WTC11 (cell line): Measurements from ENCODE around the gene NAT9. TPM values are rescaled to one million over a fixed set of nuclear protein-coding genes. Genes with fewer than 3 reads are reported as not detected.

Experiments used
- ATAC-seq: fragments of 200-7000 bp; cut with Tn5 transposase; 2 replicates; pipeline ENCODE4 v1.10.0; 2021; ENCODE audit warnings: mild to moderate bottlenecking, moderate library complexity
- CTCF ChIA-PET: fragments of 300-600 bp; sonication (Branson Sonifier 250); formaldehyde crosslinking; loops from one replicate; lab custom pipeline; 2021; ENCODE audit warnings: antibody characterized with exemption; lab: Charles Lee
- POLR2A ChIA-PET: fragments of 350-600 bp; sonication (Branson Sonifier 250); formaldehyde crosslinking; loops from one replicate; lab custom pipeline; 2021; ENCODE audit warnings: antibody characterized with exemption; lab: Charles Lee
- DNase-seq: peaks from one replicate; pipeline ENCODE4 v3.0.0; 2021; ENCODE audit warnings: low spot score
- H3K27ac Mint-ChIP-seq: 2 replicates; pipeline ENCODE4 v1.8.0; 2021; ENCODE audit warnings: mixed read lengths
- H3K27me3 Mint-ChIP-seq: 2 replicates; pipeline ENCODE4 v1.8.0; 2021; ENCODE audit warnings: low read depth, mild to moderate bottlenecking, moderate library complexity, mixed read lengths
- H3K36me3 Mint-ChIP-seq: 2 replicates; pipeline ENCODE4 v1.8.0; 2021; ENCODE audit warnings: mixed read lengths
- H3K4me1 Mint-ChIP-seq: 2 replicates; pipeline ENCODE4 v1.8.0; 2022; ENCODE audit warnings: mixed read lengths
- H3K4me3 Mint-ChIP-seq: 2 replicates; pipeline ENCODE4 v1.8.0; 2021; ENCODE audit warnings: mild to moderate bottlenecking, moderate library complexity, mixed read lengths
- H3K9me3 Mint-ChIP-seq: 2 replicates; pipeline ENCODE4 v1.8.0; 2021; ENCODE audit warnings: mixed read lengths
- CREM ChIP-seq: sonication (generic); formaldehyde crosslinking; IDR thresholded peaks from 2 replicates; pipeline ENCODE4 v1.8.1; 2022; ENCODE audit warnings: mild to moderate bottlenecking, missing genetic modification reagents, moderate library complexity
- ETV6 ChIP-seq: sonication (generic); formaldehyde crosslinking; IDR thresholded peaks from 2 replicates; pipeline ENCODE4 v1.8.1; 2022; ENCODE audit warnings: mild to moderate bottlenecking, missing genetic modification reagents
- GRHL2 ChIP-seq: fragments of 250-450 bp; sonication (Bioruptor Pico); IDR thresholded peaks from 2 replicates; pipeline ENCODE4 v1.8.0; 2022; ENCODE audit warnings: mild to moderate bottlenecking, moderate library complexity; ENCODE audit not compliant: insufficient replicate concordance, severe bottlenecking
- NFATC4 ChIP-seq: fragments of 250-450 bp; sonication (Bioruptor Pico); IDR thresholded peaks from 2 replicates; pipeline ENCODE4 v1.9.0; 2021; ENCODE audit warnings: mild to moderate bottlenecking
- NFE2L1 ChIP-seq: sonication (generic); formaldehyde crosslinking; IDR thresholded peaks from 2 replicates; pipeline ENCODE4 v1.8.1; 2023; ENCODE audit warnings: missing genetic modification reagents
- RELA ChIP-seq: sonication (generic); formaldehyde crosslinking; IDR thresholded peaks from 2 replicates; pipeline ENCODE4 v1.8.1; 2022; ENCODE audit warnings: missing genetic modification reagents, mild to moderate bottlenecking, borderline replicate concordance
- SMAD3 ChIP-seq: sonication (generic); formaldehyde crosslinking; IDR thresholded peaks from 2 replicates; pipeline ENCODE4 v1.8.0; 2022; ENCODE audit warnings: missing genetic modification reagents, mild to moderate bottlenecking, borderline replicate concordance
- SP1 ChIP-seq: sonication (generic); formaldehyde crosslinking; conservative IDR thresholded peaks from 2 replicates; pipeline ENCODE4 v1.8.1; 2022; ENCODE audit warnings: missing genetic modification reagents
- TCF7 ChIP-seq: sonication (generic); formaldehyde crosslinking; IDR thresholded peaks from 2 replicates; pipeline ENCODE4 v1.8.0; 2022; ENCODE audit warnings: mild to moderate bottlenecking, low read depth, missing genetic modification reagents, moderate library complexity
- ZBTB21 ChIP-seq: sonication (generic); formaldehyde crosslinking; IDR thresholded peaks from 2 replicates; pipeline ENCODE4 v1.8.1; 2023; ENCODE audit warnings: mild to moderate bottlenecking, missing genetic modification reagents, borderline replicate concordance
- ZNF121 ChIP-seq: sonication (generic); formaldehyde crosslinking; IDR thresholded peaks from 2 replicates; pipeline ENCODE4 v1.8.0; 2023; ENCODE audit warnings: missing genetic modification reagents
- ZNF232 ChIP-seq: sonication (generic); formaldehyde crosslinking; IDR thresholded peaks from 2 replicates; pipeline ENCODE4 v1.8.0; 2022; ENCODE audit warnings: mild to moderate bottlenecking, missing genetic modification reagents
- ZNF263 ChIP-seq: sonication (generic); formaldehyde crosslinking; IDR thresholded peaks from 2 replicates; pipeline ENCODE4 v1.8.1; 2022; ENCODE audit warnings: low read depth, mild to moderate bottlenecking, moderate library complexity, missing genetic modification reagents
- ZNF416 ChIP-seq: fragments of 250-450 bp; sonication (Bioruptor Pico); IDR thresholded peaks from 2 replicates; pipeline ENCODE4 v1.9.0; 2021; ENCODE audit warnings: mild to moderate bottlenecking, inconsistent platforms
- ZNF423 ChIP-seq: fragments of 250-450 bp; sonication (Bioruptor Pico); IDR thresholded peaks from 2 replicates; pipeline ENCODE4 v2.1.2; 2022; ENCODE audit warnings: mild to moderate bottlenecking, moderate library complexity
- total RNA-seq: library from RNA; stranded (reverse); gene quantifications from 3 replicates; pipeline ENCODE4 v1.2.3, GENCODE V29; 2021
- TF ChIP-seq, protein P1 (sequence below): sonication (generic); formaldehyde crosslinking; IDR thresholded peaks from 2 replicates; pipeline ENCODE4 v1.8.1; 2022; ENCODE audit warnings: mild to moderate bottlenecking, missing genetic modification reagents, moderate library complexity, borderline replicate concordance
- TF ChIP-seq, protein P2 (sequence below): sonication (generic); formaldehyde crosslinking; IDR thresholded peaks from 2 replicates; pipeline ENCODE4 v1.8.0; 2023; ENCODE audit warnings: missing genetic modification reagents, mild to moderate bottlenecking, borderline replicate concordance
- TF ChIP-seq, protein P3 (sequence below): sonication (generic); formaldehyde crosslinking; IDR thresholded peaks from 2 replicates; pipeline ENCODE4 v1.8.0; 2022; ENCODE audit warnings: mild to moderate bottlenecking, missing genetic modification reagents
- TF ChIP-seq, protein P4 (sequence below): sonication (generic); formaldehyde crosslinking; IDR thresholded peaks from 2 replicates; pipeline ENCODE4 v1.8.1; 2023; ENCODE audit warnings: mild to moderate bottlenecking, missing genetic modification reagents, moderate library complexity
- TF ChIP-seq, protein P5 (sequence below): fragments of 250-450 bp; sonication (Bioruptor Pico); IDR thresholded peaks from 2 replicates; pipeline ENCODE4 v1.9.0; 2021; ENCODE audit warnings: mild to moderate bottlenecking

NAT9 gene
- total RNA-seq, 1 experiment from 2014 or later: 67.1 TPM

DNA sequence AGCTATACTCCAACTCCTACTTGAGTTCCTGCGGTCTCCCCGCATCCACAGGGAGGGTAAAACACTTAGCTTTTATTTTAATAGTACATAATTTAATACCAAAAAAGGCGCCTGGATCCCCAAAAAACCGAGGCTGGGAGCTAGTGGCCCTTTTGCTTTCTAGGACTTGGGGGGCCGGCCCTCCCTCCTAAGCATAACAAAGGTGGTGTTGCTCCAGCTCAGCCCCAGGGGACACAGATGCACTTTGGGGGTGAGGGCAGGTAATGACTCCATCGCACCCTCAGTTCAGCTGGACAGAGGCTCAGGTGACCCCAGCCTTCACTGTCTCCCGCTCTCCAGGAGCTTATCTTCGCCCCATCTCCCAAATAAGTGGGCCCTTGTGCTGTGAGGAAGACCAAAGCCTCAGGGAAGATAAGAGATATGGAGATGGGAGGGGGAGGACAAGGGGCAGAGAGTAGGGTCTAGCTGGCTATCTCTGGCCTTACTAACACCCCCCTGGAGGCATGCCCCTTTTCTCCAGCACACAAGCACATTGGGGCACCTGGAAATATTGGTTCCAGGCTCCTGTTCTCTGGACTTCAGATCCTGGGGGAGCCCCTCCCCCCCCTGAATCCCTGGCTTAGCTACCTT, 30.5 kb downstream of the NAT9 start:
- Mint-ChIP-seq H3K36me3 (no peaks in the 10 kb centered on the region), H3K27ac (no peak overlapping the region), H3K4me1 (peaks cover 55% of the 10 kb centered on the region), H3K4me3 (peak overlapping the region; percentile 63), H3K27me3 (peaks cover 3% of the 10 kb centered on the region; the same call in 1 of the 2 replicates), H3K9me3 (peaks cover 7% of the 10 kb centered on the region; the same call in 1 of the 2 replicates)
- no peak for ATAC-seq
- POLR2A ChIA-PET: interaction anchor here (0.8 to 3.0 kb wide), 8 partner anchors 9 to 88 kb away, joined by 3 to 14 read pairs (median 5); partner anchors contain the start of genes NAT9 and RAB37
- TF ChIP-seq ETV6 (CRISPR knock-in tag): no peak
- no peak for TF ChIP-seq NFATC4 (CRISPR knock-in tag)
- TF ChIP-seq GRHL2: no peak
- TF ChIP-seq, protein P1, sequence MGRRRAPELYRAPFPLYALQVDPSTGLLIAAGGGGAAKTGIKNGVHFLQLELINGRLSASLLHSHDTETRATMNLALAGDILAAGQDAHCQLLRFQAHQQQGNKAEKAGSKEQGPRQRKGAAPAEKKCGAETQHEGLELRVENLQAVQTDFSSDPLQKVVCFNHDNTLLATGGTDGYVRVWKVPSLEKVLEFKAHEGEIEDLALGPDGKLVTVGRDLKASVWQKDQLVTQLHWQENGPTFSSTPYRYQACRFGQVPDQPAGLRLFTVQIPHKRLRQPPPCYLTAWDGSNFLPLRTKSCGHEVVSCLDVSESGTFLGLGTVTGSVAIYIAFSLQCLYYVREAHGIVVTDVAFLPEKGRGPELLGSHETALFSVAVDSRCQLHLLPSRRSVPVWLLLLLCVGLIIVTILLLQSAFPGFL (CRISPR knock-in tag): no peak
- TF ChIP-seq CREM (CRISPR knock-in tag): no peak
- TF ChIP-seq, protein P2, sequence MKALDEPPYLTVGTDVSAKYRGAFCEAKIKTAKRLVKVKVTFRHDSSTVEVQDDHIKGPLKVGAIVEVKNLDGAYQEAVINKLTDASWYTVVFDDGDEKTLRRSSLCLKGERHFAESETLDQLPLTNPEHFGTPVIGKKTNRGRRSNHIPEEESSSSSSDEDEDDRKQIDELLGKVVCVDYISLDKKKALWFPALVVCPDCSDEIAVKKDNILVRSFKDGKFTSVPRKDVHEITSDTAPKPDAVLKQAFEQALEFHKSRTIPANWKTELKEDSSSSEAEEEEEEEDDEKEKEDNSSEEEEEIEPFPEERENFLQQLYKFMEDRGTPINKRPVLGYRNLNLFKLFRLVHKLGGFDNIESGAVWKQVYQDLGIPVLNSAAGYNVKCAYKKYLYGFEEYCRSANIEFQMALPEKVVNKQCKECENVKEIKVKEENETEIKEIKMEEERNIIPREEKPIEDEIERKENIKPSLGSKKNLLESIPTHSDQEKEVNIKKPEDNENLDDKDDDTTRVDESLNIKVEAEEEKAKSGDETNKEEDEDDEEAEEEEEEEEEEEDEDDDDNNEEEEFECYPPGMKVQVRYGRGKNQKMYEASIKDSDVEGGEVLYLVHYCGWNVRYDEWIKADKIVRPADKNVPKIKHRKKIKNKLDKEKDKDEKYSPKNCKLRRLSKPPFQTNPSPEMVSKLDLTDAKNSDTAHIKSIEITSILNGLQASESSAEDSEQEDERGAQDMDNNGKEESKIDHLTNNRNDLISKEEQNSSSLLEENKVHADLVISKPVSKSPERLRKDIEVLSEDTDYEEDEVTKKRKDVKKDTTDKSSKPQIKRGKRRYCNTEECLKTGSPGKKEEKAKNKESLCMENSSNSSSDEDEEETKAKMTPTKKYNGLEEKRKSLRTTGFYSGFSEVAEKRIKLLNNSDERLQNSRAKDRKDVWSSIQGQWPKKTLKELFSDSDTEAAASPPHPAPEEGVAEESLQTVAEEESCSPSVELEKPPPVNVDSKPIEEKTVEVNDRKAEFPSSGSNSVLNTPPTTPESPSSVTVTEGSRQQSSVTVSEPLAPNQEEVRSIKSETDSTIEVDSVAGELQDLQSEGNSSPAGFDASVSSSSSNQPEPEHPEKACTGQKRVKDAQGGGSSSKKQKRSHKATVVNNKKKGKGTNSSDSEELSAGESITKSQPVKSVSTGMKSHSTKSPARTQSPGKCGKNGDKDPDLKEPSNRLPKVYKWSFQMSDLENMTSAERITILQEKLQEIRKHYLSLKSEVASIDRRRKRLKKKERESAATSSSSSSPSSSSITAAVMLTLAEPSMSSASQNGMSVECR (CRISPR knock-in tag): no peak
- TF ChIP-seq SMAD3: no peak
- TF ChIP-seq, protein P3, sequence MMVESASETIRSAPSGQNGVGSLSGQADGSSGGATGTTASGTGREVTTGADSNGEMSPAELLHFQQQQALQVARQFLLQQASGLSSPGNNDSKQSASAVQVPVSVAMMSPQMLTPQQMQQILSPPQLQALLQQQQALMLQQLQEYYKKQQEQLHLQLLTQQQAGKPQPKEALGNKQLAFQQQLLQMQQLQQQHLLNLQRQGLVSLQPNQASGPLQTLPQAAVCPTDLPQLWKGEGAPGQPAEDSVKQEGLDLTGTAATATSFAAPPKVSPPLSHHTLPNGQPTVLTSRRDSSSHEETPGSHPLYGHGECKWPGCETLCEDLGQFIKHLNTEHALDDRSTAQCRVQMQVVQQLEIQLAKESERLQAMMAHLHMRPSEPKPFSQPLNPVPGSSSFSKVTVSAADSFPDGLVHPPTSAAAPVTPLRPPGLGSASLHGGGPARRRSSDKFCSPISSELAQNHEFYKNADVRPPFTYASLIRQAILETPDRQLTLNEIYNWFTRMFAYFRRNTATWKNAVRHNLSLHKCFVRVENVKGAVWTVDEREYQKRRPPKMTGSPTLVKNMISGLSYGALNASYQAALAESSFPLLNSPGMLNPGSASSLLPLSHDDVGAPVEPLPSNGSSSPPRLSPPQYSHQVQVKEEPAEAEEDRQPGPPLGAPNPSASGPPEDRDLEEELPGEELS (CRISPR knock-in tag): no peak
- TF ChIP-seq TCF7 (CRISPR knock-in tag): no peak
- TF ChIP-seq NFE2L1 (CRISPR knock-in tag): no peak
- no peak for TF ChIP-seq ZNF423 (CRISPR knock-in tag)
- TF ChIP-seq ZBTB21 (CRISPR knock-in tag): no peak
- no peak for TF ChIP-seq SP1
- DNase-seq: no peak
- CTCF ChIA-PET: interaction anchor here (0.7 to 4.5 kb wide), 36 partner anchors 8 to 382 kb away, joined by 3 to 262 read pairs (median 7); partner anchors contain the start of genes FDXR, GRIN2C, NAT9 and RAB37

DNA sequence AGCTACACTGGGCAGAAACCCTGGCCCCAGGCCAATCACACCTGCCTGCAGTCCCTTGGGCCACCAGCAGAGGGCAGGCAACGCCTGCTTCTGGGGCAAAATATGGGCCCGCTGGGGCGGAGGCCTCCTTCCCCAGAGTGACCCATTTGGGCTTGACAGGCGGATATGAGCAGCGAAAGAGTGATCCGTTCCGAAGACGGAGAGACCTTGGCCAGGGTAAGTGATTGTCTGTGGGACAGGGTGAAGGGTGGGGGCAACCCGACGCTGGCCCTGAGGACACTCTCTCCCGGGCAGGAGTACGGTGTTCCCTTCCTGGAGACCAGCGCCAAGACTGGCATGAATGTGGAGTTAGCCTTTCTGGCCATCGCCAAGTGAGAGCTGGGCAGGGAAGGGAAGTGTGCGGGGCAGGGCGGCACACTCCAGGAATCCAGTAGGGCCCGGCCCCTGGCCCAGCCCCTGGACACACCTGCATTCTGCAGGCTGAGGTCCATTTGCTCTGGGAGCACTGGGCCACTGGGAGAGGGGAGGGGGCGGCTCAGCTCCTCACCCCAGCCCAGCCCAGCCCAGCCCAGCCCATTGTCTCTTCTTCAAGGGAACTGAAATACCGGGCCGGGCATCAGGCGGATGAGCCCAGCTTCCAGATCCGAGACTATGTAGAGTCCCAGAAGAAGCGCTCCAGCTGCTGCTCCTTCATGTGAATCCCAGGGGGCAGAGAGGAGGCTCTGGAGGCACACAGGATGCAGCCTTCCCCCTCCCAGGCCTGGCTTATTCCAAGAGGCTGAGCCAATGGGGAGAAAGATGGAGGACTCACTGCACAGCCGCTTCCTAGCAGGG, 31.2 kb downstream of the NAT9 start:
- H3K4me3 Mint-ChIP-seq: peak overlapping the region; percentile 63
- TF ChIP-seq ZNF263: peak; percentile 25; the same call in 1 of the 2 replicates
- TF ChIP-seq, protein P4, sequence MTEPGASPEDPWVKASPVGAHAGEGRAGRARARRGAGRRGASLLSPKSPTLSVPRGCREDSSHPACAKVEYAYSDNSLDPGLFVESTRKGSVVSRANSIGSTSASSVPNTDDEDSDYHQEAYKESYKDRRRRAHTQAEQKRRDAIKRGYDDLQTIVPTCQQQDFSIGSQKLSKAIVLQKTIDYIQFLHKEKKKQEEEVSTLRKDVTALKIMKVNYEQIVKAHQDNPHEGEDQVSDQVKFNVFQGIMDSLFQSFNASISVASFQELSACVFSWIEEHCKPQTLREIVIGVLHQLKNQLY: no peak
- peak; percentile 96 for TF ChIP-seq ZNF121
- no peak for TF ChIP-seq RELA (CRISPR knock-in tag)
- 0 out of 2 replicates have a peak, but pooled peaks have one; percentile 12 for TF ChIP-seq ZNF416 (CRISPR knock-in tag)
- TF ChIP-seq, protein P5, sequence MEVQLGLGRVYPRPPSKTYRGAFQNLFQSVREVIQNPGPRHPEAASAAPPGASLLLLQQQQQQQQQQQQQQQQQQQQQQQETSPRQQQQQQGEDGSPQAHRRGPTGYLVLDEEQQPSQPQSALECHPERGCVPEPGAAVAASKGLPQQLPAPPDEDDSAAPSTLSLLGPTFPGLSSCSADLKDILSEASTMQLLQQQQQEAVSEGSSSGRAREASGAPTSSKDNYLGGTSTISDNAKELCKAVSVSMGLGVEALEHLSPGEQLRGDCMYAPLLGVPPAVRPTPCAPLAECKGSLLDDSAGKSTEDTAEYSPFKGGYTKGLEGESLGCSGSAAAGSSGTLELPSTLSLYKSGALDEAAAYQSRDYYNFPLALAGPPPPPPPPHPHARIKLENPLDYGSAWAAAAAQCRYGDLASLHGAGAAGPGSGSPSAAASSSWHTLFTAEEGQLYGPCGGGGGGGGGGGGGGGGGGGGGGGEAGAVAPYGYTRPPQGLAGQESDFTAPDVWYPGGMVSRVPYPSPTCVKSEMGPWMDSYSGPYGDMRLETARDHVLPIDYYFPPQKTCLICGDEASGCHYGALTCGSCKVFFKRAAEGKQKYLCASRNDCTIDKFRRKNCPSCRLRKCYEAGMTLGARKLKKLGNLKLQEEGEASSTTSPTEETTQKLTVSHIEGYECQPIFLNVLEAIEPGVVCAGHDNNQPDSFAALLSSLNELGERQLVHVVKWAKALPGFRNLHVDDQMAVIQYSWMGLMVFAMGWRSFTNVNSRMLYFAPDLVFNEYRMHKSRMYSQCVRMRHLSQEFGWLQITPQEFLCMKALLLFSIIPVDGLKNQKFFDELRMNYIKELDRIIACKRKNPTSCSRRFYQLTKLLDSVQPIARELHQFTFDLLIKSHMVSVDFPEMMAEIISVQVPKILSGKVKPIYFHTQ (CRISPR knock-in tag): no peak
- no peak for TF ChIP-seq ZNF232 (CRISPR knock-in tag)

More for the DNA sequence above, 31.2 kb downstream of the NAT9 start:
- POLR2A ChIA-PET: interaction anchor here (0.6 to 3.0 kb wide), 8 partner anchors 8 to 88 kb away, joined by 3 to 14 read pairs (median 5); partner anchors contain the start of genes NAT9 and RAB37
- 0 out of 2 replicates have a peak, but pooled peaks cover under 1% of the 10 kb centered on the region for H3K27me3 Mint-ChIP-seq
- DNase-seq (peak; percentile 95), ATAC-seq (peak; percentile 36)
- H3K4me1 Mint-ChIP-seq: peaks cover 49% of the 10 kb centered on the region
- no peaks in the 10 kb centered on the region for H3K36me3 Mint-ChIP-seq
- no peak overlapping the region for H3K27ac Mint-ChIP-seq
- CTCF ChIA-PET: interaction anchor here (0.6 to 4.5 kb wide), 50 partner anchors 8 to 381 kb away, joined by 3 to 262 read pairs (median 4); partner anchors contain the start of genes FDXR, GRIN2C, NAT9 and RAB37
- peaks cover 7% of the 10 kb centered on the region; the same call in 1 of the 2 replicates for H3K9me3 Mint-ChIP-seq
